ENCODE results near the gene NPLOC4. TPM values are rescaled to one million over a fixed set of nuclear protein-coding genes. Genes with fewer than 3 reads are reported as not detected.

The NPLOC4 gene
- total RNA-seq, 4 donors from 2014 or later: 14.6 to 86.3 (median 30.9) TPM

GRCh38 chr17:81563861-81564586 lies 72.9 kb downstream of the NPLOC4 start:
- no peak for DNase-seq
- no peaks in the 10 kb centered on the region for H3K9me3 ChIP-seq
- no peaks in the 10 kb centered on the region for H3K27me3 ChIP-seq
- H3K27ac ChIP-seq: no peak overlapping the region
- H3K4me3 ChIP-seq: no peak overlapping the region
- TF ChIP-seq CTCF (IDR thresholded peaks at IDR 0.05) (no peak), POLR2A (IDR thresholded peaks at IDR 0.05) (no peak)
- no peaks in the 10 kb centered on the region for H3K36me3 ChIP-seq
- H3K4me1 ChIP-seq: peaks cover 17 to 21% of the 10 kb centered on the region in 2 donors
- intact Hi-C loops (cut with DNase I; ENCODE audit: low total_unique reads): no loop called here

- Histone ChIP-seq H3K9me3 (no peaks in the 10 kb centered on the region), H3K4me1 (peaks cover 11 to 14% of the 10 kb centered on the region in 2 donors), H3K27ac (no peak overlapping the region), H3K4me3 (no peak overlapping the region), H3K27me3 (no peaks in the 10 kb centered on the region), H3K36me3 (no peaks in the 10 kb centered on the region)
- DNase-seq: no peak
- TF ChIP-seq POLR2A (IDR thresholded peaks at IDR 0.05) (no peak), CTCF (IDR thresholded peaks at IDR 0.05) (no peak)
- intact Hi-C loops (cut with DNase I; ENCODE audit: low total_unique reads): no loop called here
Observed at GRCh38 chr17:81561494-81561885, 75.4 kb downstream of the NPLOC4 start.

- Histone ChIP-seq H3K4me3 (no peak overlapping the region), H3K27me3 (no peaks in the 10 kb centered on the region), H3K4me1 (no peaks in the 10 kb centered on the region), H3K9me3 (no peaks in the 10 kb centered on the region), H3K36me3 (no peaks in the 10 kb centered on the region), H3K27ac (no peak overlapping the region)
- intact Hi-C loops (cut with DNase I; ENCODE audit: low total_unique reads): no loop called here
- no peak for TF ChIP-seq POLR2A (IDR thresholded peaks at IDR 0.05)
- DNase-seq: no peak
Observed at GRCh38 chr17:81558941-81559806, 77.7 kb downstream of the NPLOC4 start.

- no peaks in the 10 kb centered on the region for H3K36me3 ChIP-seq
- no peak for DNase-seq
- peaks cover 0 to 10% of the 10 kb centered on the region in 2 donors for H3K4me1 ChIP-seq
- no peak overlapping the region for H3K27ac ChIP-seq
- H3K9me3 ChIP-seq: no peaks in the 10 kb centered on the region
- H3K4me3 ChIP-seq: no peak overlapping the region
- H3K27me3 ChIP-seq: no peaks in the 10 kb centered on the region
- TF ChIP-seq POLR2A (IDR thresholded peaks at IDR 0.05) (no peak), CTCF (IDR thresholded peaks at IDR 0.05) (no peak)
- intact Hi-C loops (cut with DNase I; ENCODE audit: low total_unique reads): no loop called here
Observed at GRCh38 chr17:81558115-81558468, 78.8 kb downstream of the NPLOC4 start.

GRCh38 chr17:81557276-81558114 lies 79.4 kb downstream of the NPLOC4 start:
- peaks cover 0 to 10% of the 10 kb centered on the region in 2 donors for H3K4me1 ChIP-seq
- no peaks in the 10 kb centered on the region for H3K27me3 ChIP-seq
- H3K4me3 ChIP-seq: no peak overlapping the region
- no peaks in the 10 kb centered on the region for H3K36me3 ChIP-seq
- TF ChIP-seq POLR2A (IDR thresholded peaks at IDR 0.05): no peak
- no peak for TF ChIP-seq CTCF (IDR thresholded peaks at IDR 0.05)
- intact Hi-C loops (cut with DNase I; ENCODE audit: low total_unique reads): no loop called here
- H3K27ac ChIP-seq: no peak overlapping the region
- no peak for DNase-seq
- H3K9me3 ChIP-seq: no peaks in the 10 kb centered on the region

Data from uterus (tissue), 4 donors.